Tibial artery (tissue), 4 donors: ENCODE data around the gene CRTC1.

ENCODE experiments used
- DNase-seq, 2 donors: peaks; one replicate each; pipeline ENCODE4 v3.0.0-alpha.2; 2019
- H3K27ac ChIP-seq, 2 donors: fragments of 200-600 bp; sonication (generic) in 1 of 2; 1 replicate in 1 of 2; 2 replicates in 1 of 2; pipeline ENCODE4 v1.5.1; 2018 to 2019; ENCODE audit warnings: mild to moderate bottlenecking in 1 of 2
- H3K27me3 ChIP-seq, 2 donors: fragments of 200-600 bp; sonication (generic) in 1 of 2; one replicate each; pipeline versions ENCODE4 v1.5.1 to v1.6.0; 2016 to 2019
- H3K36me3 ChIP-seq, 3 donors: fragments of 200-600 bp; sonication (generic) in 2 of 3; one replicate each; pipeline ENCODE4 v1.5.1; 2016 to 2019; ENCODE audit warnings: mild to moderate bottlenecking in 2 of 3
- H3K4me1 ChIP-seq, 4 donors: fragments of 200-600 bp; sonication (generic) in 2 of 4; 1 replicate in 3 of 4; 2 replicates in 1 of 4; pipeline ENCODE4 v1.5.1; 2016 to 2019
- H3K4me3 ChIP-seq, 2 donors: fragments of 200-600 bp; sonication (generic) in 1 of 2; 1 replicate in 1 of 2; 2 replicates in 1 of 2; pipeline ENCODE4 v1.5.1; 2018 to 2019; ENCODE audit warnings: mild to moderate bottlenecking in 2 of 2
- H3K9me3 ChIP-seq, 3 donors: fragments of 200-600 bp; sonication (generic) in 1 of 3; one replicate each; pipeline ENCODE4 v1.5.1; 2016 to 2019
- intact Hi-C: fragments of 100-400 bp; cut with DNase I; formaldehyde crosslinking; loops from one replicate; pipeline ENCODE4 v1.15.0; 2023; ENCODE audit warnings: low total_unique reads
- TF ChIP-seq, protein P1 (sequence below), 2 experiments: fragments of 200-600 bp in 1 of 2; fragments of 450-650 bp in 1 of 2; IDR thresholded peaks; one replicate each; pipeline ENCODE4 v1.5.1; 2017 to 2019; ENCODE audit warnings: antibody characterized with exemption in 2 of 2, mild to moderate bottlenecking in 1 of 2, moderate library complexity in 1 of 2

CRTC1 gene, protein sequence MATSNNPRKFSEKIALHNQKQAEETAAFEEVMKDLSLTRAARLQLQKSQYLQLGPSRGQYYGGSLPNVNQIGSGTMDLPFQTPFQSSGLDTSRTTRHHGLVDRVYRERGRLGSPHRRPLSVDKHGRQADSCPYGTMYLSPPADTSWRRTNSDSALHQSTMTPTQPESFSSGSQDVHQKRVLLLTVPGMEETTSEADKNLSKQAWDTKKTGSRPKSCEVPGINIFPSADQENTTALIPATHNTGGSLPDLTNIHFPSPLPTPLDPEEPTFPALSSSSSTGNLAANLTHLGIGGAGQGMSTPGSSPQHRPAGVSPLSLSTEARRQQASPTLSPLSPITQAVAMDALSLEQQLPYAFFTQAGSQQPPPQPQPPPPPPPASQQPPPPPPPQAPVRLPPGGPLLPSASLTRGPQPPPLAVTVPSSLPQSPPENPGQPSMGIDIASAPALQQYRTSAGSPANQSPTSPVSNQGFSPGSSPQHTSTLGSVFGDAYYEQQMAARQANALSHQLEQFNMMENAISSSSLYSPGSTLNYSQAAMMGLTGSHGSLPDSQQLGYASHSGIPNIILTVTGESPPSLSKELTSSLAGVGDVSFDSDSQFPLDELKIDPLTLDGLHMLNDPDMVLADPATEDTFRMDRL

GRCh38 chr19:18683109-18683957, at the start of gene CRTC1:
Gene CRTC1, plus strand, starts transcription at chr19:18683680. Its CDS starts 23 bp downstream, at chr19:18683703.
- Histone ChIP-seq H3K36me3 (no peaks in the 10 kb centered on the region), H3K27me3 (no peaks in the 10 kb centered on the region), H3K27ac (peak within 1 kb of the TSS; percentile 71 to 72), H3K4me3 (peak within 1 kb of the TSS; percentile 58 to 63), H3K9me3 (no peaks in the 10 kb centered on the region), H3K4me1 (peaks cover 0 to 37% (median 23%) of the 10 kb centered on the region in 4 donors)
- TF ChIP-seq, protein P1, sequence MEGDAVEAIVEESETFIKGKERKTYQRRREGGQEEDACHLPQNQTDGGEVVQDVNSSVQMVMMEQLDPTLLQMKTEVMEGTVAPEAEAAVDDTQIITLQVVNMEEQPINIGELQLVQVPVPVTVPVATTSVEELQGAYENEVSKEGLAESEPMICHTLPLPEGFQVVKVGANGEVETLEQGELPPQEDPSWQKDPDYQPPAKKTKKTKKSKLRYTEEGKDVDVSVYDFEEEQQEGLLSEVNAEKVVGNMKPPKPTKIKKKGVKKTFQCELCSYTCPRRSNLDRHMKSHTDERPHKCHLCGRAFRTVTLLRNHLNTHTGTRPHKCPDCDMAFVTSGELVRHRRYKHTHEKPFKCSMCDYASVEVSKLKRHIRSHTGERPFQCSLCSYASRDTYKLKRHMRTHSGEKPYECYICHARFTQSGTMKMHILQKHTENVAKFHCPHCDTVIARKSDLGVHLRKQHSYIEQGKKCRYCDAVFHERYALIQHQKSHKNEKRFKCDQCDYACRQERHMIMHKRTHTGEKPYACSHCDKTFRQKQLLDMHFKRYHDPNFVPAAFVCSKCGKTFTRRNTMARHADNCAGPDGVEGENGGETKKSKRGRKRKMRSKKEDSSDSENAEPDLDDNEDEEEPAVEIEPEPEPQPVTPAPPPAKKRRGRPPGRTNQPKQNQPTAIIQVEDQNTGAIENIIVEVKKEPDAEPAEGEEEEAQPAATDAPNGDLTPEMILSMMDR (IDR thresholded peaks at IDR 0.05): no peak
- DNase-seq: peak; percentile 80 to 94
- intact Hi-C loops: no loop called here

DNA sequence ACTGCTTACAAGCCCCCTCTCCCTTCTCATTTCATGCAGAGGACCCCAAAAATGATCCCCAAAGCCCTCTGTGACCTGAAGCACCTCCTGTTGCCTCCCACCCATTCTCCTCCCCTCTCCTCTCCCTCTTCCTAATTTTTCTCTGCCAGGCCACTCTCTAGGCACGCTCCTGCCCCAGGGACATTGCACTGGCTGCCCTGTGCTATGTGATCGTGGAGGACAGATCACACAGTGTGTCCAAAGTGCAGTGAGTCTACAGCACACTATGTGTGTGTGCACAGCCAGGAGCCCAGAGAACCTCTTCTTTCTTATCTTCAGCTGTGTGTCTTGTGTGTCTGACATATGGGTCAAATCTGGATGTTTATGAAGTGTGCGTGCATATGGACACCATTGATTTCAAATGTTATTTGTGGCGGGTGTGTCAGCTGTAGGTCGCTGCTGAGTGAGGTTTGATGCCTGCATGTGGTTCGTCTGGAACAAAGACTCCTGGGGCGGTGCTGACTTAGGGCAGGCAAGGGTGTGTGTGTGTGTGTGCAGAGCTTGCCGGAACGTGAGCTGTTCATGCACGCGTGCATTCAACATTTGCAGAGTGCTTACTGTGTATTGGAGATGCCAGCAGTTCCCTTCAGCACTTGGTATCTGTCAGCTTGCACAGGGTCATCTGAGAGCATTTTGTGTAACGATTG, 48.7 kb upstream of the CRTC1 start:
- no peak for DNase-seq
- H3K9me3 ChIP-seq: no peaks in the 10 kb centered on the region
- TF ChIP-seq, protein P1 (IDR thresholded peaks at IDR 0.05): no peak
- H3K4me3 ChIP-seq: no peak overlapping the region
- H3K27ac ChIP-seq: peak overlapping the region; percentile 90
- H3K4me1 ChIP-seq: peaks cover 0 to 40% (median 17%) of the 10 kb centered on the region in 4 donors
- H3K36me3 ChIP-seq: no peaks in the 10 kb centered on the region
- intact Hi-C loops: no loop called here
- H3K27me3 ChIP-seq: no peaks in the 10 kb centered on the region

DNA sequence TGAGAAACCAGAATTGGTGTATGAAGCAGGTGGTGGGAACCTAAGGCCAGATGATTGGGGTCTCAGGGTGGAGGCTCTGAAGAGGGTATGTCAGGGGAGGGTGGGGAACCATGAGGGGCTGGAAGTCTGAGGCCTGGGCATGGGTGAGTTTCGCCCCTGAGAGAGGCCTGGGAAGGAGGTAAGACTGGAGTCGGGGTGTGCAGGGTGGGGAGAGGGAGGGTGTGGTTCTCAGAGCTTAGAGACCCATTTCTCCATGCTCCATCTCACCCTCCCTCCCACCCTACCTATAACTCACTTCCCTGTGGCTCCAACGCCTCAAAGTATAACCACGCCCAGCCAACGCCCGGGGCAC, 47.7 kb upstream of the CRTC1 start:
- Histone ChIP-seq H3K4me1 (peaks cover 0 to 34% (median 16%) of the 10 kb centered on the region in 4 donors), H3K36me3 (no peaks in the 10 kb centered on the region), H3K4me3 (peak overlapping the region; percentile 79 to 82), H3K27me3 (no peaks in the 10 kb centered on the region), H3K9me3 (no peaks in the 10 kb centered on the region), H3K27ac (peak overlapping the region; percentile 90)
- no peak for DNase-seq
- TF ChIP-seq, protein P1 (IDR thresholded peaks at IDR 0.05): no peak
- intact Hi-C loops: no loop called here

DNA sequence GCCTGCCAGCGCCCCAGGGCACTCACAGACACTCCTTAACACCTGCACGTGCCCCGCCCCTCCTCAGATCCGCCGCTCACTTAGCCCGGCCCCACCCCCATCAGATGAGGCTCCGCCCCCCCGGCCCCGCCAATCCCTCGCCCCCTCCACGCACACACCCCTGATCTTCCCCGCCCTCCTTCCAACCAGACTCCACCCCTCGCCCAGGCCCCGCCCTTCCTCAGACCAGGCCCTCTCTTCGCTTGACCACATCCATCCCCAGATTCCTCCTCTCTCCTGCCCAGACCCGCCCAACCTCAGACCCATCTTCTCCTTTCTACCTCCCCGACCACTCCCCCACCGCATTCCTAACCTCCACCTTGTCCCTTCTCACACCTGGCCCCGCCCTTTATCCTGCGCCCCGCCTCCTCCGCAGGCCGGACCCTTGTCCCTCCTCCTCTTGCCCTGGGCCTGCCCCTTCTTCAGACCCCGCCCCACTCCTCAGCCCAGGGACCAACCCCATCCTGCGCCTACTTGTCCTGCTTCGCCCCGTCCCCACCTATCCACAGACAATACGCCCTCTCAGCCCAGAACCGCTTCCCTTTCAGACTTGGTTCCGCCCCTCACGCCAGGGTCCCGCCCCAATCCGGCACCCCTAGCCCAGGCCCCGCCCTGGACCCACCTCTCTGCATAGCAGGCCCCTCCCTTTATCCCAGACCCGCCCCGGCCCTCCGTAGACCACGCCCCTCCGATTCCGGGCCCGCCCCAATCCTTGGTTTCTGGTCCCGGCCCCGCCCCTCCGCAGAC, 47.1 kb upstream of the CRTC1 start:
- H3K36me3 ChIP-seq: no peaks in the 10 kb centered on the region
- TF ChIP-seq, protein P1 (IDR thresholded peaks at IDR 0.05): no peak
- peak overlapping the region; percentile 79 to 82 for H3K4me3 ChIP-seq
- no peaks in the 10 kb centered on the region for H3K27me3 ChIP-seq
- no peaks in the 10 kb centered on the region for H3K9me3 ChIP-seq
- peak overlapping the region; percentile 90 for H3K27ac ChIP-seq
- H3K4me1 ChIP-seq: peaks cover 0 to 34% (median 16%) of the 10 kb centered on the region in 4 donors
- DNase-seq: peak; percentile 98 to 99
- intact Hi-C loops: no loop called here
